ENCODE measurements around the gene THRSP. TPM values are rescaled to one million over a fixed set of nuclear protein-coding genes. Genes with fewer than 3 reads are reported as not detected.
"Not testable (repeated sequence)": the region's sequence is repeated elsewhere in the genome, so short reads cannot be mapped to it uniquely, and the experiment has no call there.

THRSP gene, protein sequence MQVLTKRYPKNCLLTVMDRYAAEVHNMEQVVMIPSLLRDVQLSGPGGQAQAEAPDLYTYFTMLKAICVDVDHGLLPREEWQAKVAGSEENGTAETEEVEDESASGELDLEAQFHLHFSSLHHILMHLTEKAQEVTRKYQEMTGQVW
- not detected in 2 replicates for total RNA-seq
- not detected for total RNA-seq (2013)
- not detected in 2 replicates for polyA plus RNA-seq
- polyA minus RNA-seq: not detected in 2 replicates

DNA sequence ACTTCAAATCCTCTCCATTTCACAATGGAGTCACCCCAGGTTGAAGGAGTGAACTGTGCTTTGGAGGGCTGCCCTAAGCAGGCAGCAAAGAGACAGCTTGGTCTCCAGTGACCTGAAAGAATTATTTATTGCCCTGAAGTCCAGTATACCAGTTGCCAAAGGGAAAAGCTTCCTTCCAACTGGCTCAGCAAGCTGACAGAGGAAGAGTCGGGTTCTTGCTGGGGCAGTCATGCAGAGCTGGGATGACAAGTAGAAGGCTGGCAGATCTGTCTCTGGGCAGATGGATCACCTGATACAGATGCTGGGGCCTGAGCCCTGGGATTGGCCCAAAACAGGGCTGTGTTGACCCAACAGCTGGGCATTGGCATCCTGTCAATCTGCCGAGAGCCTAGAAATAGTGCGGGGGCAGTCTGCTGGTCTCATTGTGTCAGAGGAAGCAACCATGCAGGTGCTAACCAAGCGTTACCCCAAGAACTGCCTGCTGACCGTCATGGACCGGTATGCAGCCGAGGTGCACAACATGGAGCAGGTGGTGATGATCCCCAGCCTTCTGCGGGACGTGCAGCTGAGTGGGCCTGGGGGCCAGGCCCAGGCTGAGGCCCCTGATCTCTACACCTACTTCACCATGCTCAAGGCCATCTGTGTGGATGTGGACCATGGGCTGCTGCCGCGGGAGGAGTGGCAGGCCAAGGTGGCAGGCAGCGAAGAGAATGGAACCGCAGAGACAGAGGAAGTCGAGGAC, at the start of gene THRSP:
TSS of gene THRSP (plus strand) at position 422 of the 742 bp plus-strand sequence. CDS start at position 443, 21 bp downstream.
- ATAC-seq (ENCODE audit: low read depth) (no peak), DNase-seq (no peak)
- no peaks in the 10 kb centered on the region for H4K20me1 ChIP-seq (ENCODE audit: control insufficient read depth, insufficient read depth, low read length, poor library complexity, severe bottlenecking)
- H2AFZ ChIP-seq (ENCODE audit: insufficient read depth, low read depth, low read length, poor library complexity, severe bottlenecking): no peak within 1 kb of the TSS
- no peaks in the 10 kb centered on the region for H3K4me1 Mint-ChIP-seq
- H3K9me3 Mint-ChIP-seq (ENCODE audit: insufficient read depth): no peaks in the 10 kb centered on the region
- H3K4me1 ChIP-seq (ENCODE audit: control insufficient read depth in 2 of 2, insufficient read depth in 2 of 2, low read length in 2 of 2): no peaks in the 10 kb centered on the region
- H3K27ac Mint-ChIP-seq: no peak within 1 kb of the TSS
- no peak within 1 kb of the TSS for H3K4me2 ChIP-seq (replicated peaks; ENCODE audit: low read depth, low read length, poor library complexity, severe bottlenecking)
- no peak within 1 kb of the TSS for H3K9ac ChIP-seq (ENCODE audit: low read length)
- 89% methylated on average over 12 of the region's 14 CpGs for WGBS (ENCODE audit: insufficient coverage)
- H3K27me3 Mint-ChIP-seq: no peaks in the 10 kb centered on the region
- H3K79me2 ChIP-seq (ENCODE audit: control insufficient read depth, insufficient read depth, low read length): no peaks in the 10 kb centered on the region
- intact Hi-C loops (cut with micrococcal nuclease): no loop called here
- H3K27ac ChIP-seq (ENCODE audit: low read length in 2 of 2): no peak within 1 kb of the TSS
- H3K4me3 ChIP-seq (ENCODE audit: control extremely low read depth in 1 of 5, extremely low read depth in 1 of 5, insufficient read depth in 1 of 5, low read depth in 2 of 5, low read length in 4 of 5): no peak within 1 kb of the TSS
- H3K36me3 ChIP-seq (replicated peaks in 1 of 2; ENCODE audit: control extremely low read depth in 1 of 2, control insufficient read depth in 1 of 2, extremely low read depth in 1 of 2, insufficient read depth in 2 of 2, low read length in 1 of 2): peaks cover 4 to 8% of the 10 kb centered on the region in 2 experiments
- ChIA-PET CTCF (no interaction called here), POLR2A (no interaction called here)
- no peak within 1 kb of the TSS for H3K4me3 Mint-ChIP-seq
- TF ChIP-seq EZH2 (IDR thresholded peaks at IDR 0.05; ENCODE audit: borderline replicate concordance, insufficient read depth, low read depth, low read length, poor library complexity, severe bottlenecking): no peak
- TF ChIP-seq, protein P1, sequence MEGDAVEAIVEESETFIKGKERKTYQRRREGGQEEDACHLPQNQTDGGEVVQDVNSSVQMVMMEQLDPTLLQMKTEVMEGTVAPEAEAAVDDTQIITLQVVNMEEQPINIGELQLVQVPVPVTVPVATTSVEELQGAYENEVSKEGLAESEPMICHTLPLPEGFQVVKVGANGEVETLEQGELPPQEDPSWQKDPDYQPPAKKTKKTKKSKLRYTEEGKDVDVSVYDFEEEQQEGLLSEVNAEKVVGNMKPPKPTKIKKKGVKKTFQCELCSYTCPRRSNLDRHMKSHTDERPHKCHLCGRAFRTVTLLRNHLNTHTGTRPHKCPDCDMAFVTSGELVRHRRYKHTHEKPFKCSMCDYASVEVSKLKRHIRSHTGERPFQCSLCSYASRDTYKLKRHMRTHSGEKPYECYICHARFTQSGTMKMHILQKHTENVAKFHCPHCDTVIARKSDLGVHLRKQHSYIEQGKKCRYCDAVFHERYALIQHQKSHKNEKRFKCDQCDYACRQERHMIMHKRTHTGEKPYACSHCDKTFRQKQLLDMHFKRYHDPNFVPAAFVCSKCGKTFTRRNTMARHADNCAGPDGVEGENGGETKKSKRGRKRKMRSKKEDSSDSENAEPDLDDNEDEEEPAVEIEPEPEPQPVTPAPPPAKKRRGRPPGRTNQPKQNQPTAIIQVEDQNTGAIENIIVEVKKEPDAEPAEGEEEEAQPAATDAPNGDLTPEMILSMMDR (IDR thresholded peaks at IDR 0.05): no peak
- H3K9me3 ChIP-seq (ENCODE audit: control extremely low read depth in 1 of 3, control insufficient read depth in 2 of 3, insufficient read depth in 1 of 3, low read length in 2 of 3): no peaks in the 10 kb centered on the region
- no peaks in the 10 kb centered on the region for H3K27me3 ChIP-seq (replicated peaks in 1 of 4; ENCODE audit: control extremely low read depth in 1 of 4, control insufficient read depth in 3 of 4, insufficient read depth in 4 of 4, low read length in 3 of 4)

DNA sequence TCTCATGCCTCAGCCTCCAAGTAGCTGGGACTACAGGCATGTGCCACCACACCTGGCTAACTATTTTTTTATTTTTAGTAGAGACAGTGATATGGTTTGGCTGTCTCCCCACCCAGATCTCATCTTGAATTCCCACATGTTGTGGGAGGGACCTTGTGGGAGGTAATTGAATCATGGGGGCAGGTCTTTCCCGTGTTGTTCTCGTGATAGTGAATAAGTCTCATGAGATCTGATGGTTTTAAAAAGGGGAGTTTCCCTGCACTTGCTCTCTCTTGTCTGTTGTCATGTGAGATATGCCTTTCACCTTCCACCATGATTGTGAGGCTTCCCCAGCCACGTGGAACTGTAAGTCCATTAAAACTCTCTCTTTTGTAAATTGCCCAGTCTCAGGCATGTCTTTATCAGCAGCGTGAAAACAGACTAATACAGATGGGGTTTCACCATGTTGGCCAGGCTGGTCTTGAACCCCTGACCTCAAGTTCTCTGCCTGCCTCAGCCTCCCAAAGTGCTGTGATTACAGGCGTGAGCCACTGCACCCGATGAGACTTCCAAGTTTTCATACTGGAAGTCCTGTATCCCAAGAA, 48.6 kb upstream of the THRSP start:
- H3K4me3 Mint-ChIP-seq; H3K27ac ChIP-seq (ENCODE audit: low read length in 2 of 2); H3K36me3 ChIP-seq (replicated peaks in 1 of 2; ENCODE audit: control extremely low read depth in 1 of 2, control insufficient read depth in 1 of 2, extremely low read depth in 1 of 2, insufficient read depth in 2 of 2, low read length in 1 of 2); H3K79me2 ChIP-seq (ENCODE audit: control insufficient read depth, insufficient read depth, low read length); H3K9me3 Mint-ChIP-seq (ENCODE audit: insufficient read depth); H3K4me1 ChIP-seq (ENCODE audit: control insufficient read depth in 2 of 2, insufficient read depth in 2 of 2, low read length in 2 of 2); H3K4me1 Mint-ChIP-seq; H3K4me3 ChIP-seq (ENCODE audit: control extremely low read depth in 1 of 5, extremely low read depth in 1 of 5, insufficient read depth in 1 of 5, low read depth in 2 of 5, low read length in 4 of 5); H3K9ac ChIP-seq (ENCODE audit: low read length); H3K4me2 ChIP-seq (replicated peaks; ENCODE audit: low read depth, low read length, poor library complexity, severe bottlenecking); intact Hi-C loops (cut with micrococcal nuclease); H3K27ac Mint-ChIP-seq; H2AFZ ChIP-seq (ENCODE audit: insufficient read depth, low read depth, low read length, poor library complexity, severe bottlenecking); H3K27me3 Mint-ChIP-seq; H3K9me3 ChIP-seq (ENCODE audit: control extremely low read depth in 1 of 3, control insufficient read depth in 2 of 3, insufficient read depth in 1 of 3, low read length in 2 of 3); DNase-seq; ATAC-seq (ENCODE audit: low read depth); H3K27me3 ChIP-seq (replicated peaks in 1 of 4; ENCODE audit: control extremely low read depth in 1 of 4, control insufficient read depth in 3 of 4, insufficient read depth in 4 of 4, low read length in 3 of 4); CTCF ChIA-PET; H4K20me1 ChIP-seq (ENCODE audit: control insufficient read depth, insufficient read depth, low read length, poor library complexity, severe bottlenecking); POLR2A ChIA-PET: not testable (repeated sequence)
- 88% methylated on average over 4 of the region's 6 CpGs for WGBS (ENCODE audit: insufficient coverage)
